Measurements from ENCODE around the gene TWNK.

DNA sequence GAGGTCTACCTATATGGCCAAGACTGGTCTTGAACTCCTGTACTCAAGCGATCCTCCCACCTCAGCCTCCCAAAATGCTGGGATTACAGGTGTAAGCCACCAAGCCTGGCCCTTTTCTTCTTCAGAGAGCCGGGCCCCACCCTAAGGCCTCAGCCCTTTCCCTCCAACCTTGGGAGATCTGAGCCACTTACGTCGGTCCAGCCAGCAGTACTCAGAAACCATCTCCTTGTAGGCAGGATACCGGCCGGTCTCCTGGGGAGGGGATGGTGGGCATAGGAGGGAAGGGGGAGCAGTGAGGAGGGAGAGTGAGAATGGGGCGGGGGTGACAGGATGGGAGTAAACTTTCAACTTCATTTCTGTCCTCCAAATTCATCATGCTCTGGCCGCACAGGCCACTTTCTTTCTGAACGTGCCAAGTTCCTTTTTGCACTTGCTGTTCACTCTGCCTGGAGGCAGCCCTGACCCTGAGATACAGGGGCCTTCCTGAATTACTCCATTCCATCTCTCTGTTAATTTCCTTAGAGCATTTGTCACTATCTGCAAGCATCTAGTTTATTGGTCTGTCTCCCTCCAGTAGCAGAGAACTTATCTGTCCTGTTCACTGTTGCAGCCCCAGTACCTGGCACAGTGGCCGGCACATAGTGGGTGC lies 33.2 kb downstream of the TWNK start:
- TF ChIP-seq POLR2A (IDR thresholded peaks at IDR 0.05; ENCODE audit: low read depth, low read length) (no peak), POU2F2 (IDR thresholded peaks at IDR 0.05; ENCODE audit: low read depth, low read length) (no peak), POLR2AphosphoS5 (IDR thresholded peaks at IDR 0.05; ENCODE audit: low read depth, low read length) (no peak), TAF1 (IDR thresholded peaks at IDR 0.05; ENCODE audit: low read depth, low read length) (no peak)

Data from GM12891 (cell line).